Sigmoid colon (tissue), 4 donors: Measurements from ENCODE around the gene THAP11.

Experiments
- CTCF ChIP-seq, 4 experiments: fragments of 450-650 bp in 3 of 4; fragments of 200-600 bp in 1 of 4; IDR thresholded peaks; one replicate each; pipeline ENCODE4 v1.5.1; 2016 to 2019; ENCODE audit warnings: antibody characterized with exemption in 4 of 4, mild to moderate bottlenecking in 3 of 4, moderate library complexity in 2 of 4
- EP300 ChIP-seq, 4 donors: sonication (generic); formaldehyde crosslinking; IDR thresholded peaks; one replicate each; pipeline ENCODE4 v1.6.1; 2017; ENCODE audit warnings: antibody characterized with exemption in 4 of 4
- POLR2A ChIP-seq, 2 donors: fragments of 450-650 bp; IDR thresholded peaks; one replicate each; pipeline ENCODE4 v1.6.1; 2016; ENCODE audit warnings: antibody characterized with exemption in 2 of 2, mild to moderate bottlenecking in 2 of 2, moderate library complexity in 2 of 2
- POLR2AphosphoS5 ChIP-seq, 4 donors: sonication (generic); formaldehyde crosslinking; IDR thresholded peaks; one replicate each; pipeline ENCODE4 v1.6.1; 2017; ENCODE audit warnings: antibody characterized with exemption in 4 of 4

GRCh38 chr16:67801241-67801640, 40.9 kb upstream of the THAP11 start:
- TF ChIP-seq CTCF (IDR thresholded peaks at IDR 0.05): no peak
- TF ChIP-seq EP300 (IDR thresholded peaks at IDR 0.05): no peak
- no peak for TF ChIP-seq POLR2A (IDR thresholded peaks at IDR 0.05)
- TF ChIP-seq POLR2AphosphoS5 (IDR thresholded peaks at IDR 0.05): no peak
